OCI-LY7 (cell line): ENCODE data around the gene TLCD2.

Experiments used
- EZH2phosphoT487 ChIP-seq: fragments of 200-600 bp; sonication (generic); IDR thresholded peaks from 2 replicates; pipeline ENCODE4 v1.6.1; 2018; ENCODE audit warnings: low read depth, borderline replicate concordance, mild to moderate bottlenecking, mixed run types, antibody characterized with exemption, low read length, moderate library complexity, mixed read lengths
- TF ChIP-seq, protein P1 (sequence below): fragments of 200-600 bp; sonication (generic); conservative IDR thresholded peaks from 2 replicates; pipeline ENCODE4 v1.5.1; 2014; ENCODE audit warnings: mild to moderate bottlenecking, antibody characterized with exemption, low read length, moderate library complexity, mixed read lengths

DNA sequence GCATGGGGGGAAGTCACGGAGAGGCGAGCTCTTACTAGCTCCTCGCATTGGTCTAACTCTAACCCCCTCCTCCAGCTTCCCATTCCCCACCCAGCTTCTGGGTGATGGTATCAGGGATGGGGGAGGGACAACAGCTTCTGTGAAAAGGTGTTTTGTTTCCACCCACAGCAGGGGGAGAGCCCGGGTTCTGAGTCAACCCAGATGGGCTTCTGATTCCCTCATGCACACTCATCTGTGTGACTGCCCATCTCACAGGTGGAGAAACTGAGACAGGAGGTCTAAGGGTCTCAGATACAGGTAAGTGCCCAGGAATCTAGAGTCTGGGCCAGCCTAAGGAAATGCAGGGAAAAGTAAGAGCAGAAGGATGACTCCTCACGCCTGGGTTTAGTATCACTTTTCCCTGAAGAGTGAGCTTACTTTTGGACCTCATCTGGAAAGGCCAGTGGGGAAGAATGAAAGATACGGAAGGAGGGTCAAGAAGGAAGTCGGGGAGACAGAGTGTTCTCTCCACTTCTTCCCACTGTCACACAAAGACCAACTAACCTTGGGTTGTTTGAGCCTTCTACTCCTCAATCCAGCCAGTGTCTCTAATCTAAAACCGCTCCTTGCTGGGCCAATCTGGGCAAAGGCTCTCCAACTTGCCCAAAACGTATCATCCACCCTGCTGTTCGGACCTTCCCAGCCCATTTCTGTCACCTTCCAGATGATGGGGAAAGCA, 3.1 kb upstream of the TLCD2 start:
- TF ChIP-seq, protein P1, sequence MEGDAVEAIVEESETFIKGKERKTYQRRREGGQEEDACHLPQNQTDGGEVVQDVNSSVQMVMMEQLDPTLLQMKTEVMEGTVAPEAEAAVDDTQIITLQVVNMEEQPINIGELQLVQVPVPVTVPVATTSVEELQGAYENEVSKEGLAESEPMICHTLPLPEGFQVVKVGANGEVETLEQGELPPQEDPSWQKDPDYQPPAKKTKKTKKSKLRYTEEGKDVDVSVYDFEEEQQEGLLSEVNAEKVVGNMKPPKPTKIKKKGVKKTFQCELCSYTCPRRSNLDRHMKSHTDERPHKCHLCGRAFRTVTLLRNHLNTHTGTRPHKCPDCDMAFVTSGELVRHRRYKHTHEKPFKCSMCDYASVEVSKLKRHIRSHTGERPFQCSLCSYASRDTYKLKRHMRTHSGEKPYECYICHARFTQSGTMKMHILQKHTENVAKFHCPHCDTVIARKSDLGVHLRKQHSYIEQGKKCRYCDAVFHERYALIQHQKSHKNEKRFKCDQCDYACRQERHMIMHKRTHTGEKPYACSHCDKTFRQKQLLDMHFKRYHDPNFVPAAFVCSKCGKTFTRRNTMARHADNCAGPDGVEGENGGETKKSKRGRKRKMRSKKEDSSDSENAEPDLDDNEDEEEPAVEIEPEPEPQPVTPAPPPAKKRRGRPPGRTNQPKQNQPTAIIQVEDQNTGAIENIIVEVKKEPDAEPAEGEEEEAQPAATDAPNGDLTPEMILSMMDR: no peak
- TF ChIP-seq EZH2phosphoT487: no peak
